ENCODE data around the gene PDIA6.

- TF ChIP-seq, protein P1, sequence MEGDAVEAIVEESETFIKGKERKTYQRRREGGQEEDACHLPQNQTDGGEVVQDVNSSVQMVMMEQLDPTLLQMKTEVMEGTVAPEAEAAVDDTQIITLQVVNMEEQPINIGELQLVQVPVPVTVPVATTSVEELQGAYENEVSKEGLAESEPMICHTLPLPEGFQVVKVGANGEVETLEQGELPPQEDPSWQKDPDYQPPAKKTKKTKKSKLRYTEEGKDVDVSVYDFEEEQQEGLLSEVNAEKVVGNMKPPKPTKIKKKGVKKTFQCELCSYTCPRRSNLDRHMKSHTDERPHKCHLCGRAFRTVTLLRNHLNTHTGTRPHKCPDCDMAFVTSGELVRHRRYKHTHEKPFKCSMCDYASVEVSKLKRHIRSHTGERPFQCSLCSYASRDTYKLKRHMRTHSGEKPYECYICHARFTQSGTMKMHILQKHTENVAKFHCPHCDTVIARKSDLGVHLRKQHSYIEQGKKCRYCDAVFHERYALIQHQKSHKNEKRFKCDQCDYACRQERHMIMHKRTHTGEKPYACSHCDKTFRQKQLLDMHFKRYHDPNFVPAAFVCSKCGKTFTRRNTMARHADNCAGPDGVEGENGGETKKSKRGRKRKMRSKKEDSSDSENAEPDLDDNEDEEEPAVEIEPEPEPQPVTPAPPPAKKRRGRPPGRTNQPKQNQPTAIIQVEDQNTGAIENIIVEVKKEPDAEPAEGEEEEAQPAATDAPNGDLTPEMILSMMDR (IDR thresholded peaks at IDR 0.05 in 2 of 3, conservative IDR thresholded peaks at IDR 0.05 in 1 of 3; ENCODE audit: borderline replicate concordance in 1 of 3, insufficient read depth in 1 of 3, low read depth in 2 of 3, low read length in 2 of 3): no peak
- TF ChIP-seq FOSL1 (IDR thresholded peaks at IDR 0.05; ENCODE audit: low read depth): no peak
- no peak for TF ChIP-seq SIN3A (IDR thresholded peaks at IDR 0.05; ENCODE audit: low read depth)
- no peak for TF ChIP-seq POLR2A (IDR thresholded peaks at IDR 0.05; ENCODE audit: borderline replicate concordance, extremely low read depth, insufficient read depth, insufficient read length)
- no peak for TF ChIP-seq EZH2 (IDR thresholded peaks at IDR 0.05)
- no peak for TF ChIP-seq EGR1 (IDR thresholded peaks at IDR 0.05; ENCODE audit: low read depth)
- TF ChIP-seq EZH2phosphoT487 (IDR thresholded peaks at IDR 0.05; ENCODE audit: borderline replicate concordance): no peak
- TF ChIP-seq REST (IDR thresholded peaks at IDR 0.05; ENCODE audit: low read depth): no peak
- TF ChIP-seq SP1 (IDR thresholded peaks at IDR 0.05; ENCODE audit: low read depth): no peak
- no peak for TF ChIP-seq CEBPB (IDR thresholded peaks at IDR 0.05; ENCODE audit: low read depth)
These were observed 6.4 kb upstream of the PDIA6 start for GRCh38 chr2:10818984-10819383.
